Activated T-helper 9 cell treated with anti-CD3 and anti-CD28 coated beads, Interleukin-2, amount 50 U/mL, for 16 hours (primary cell): ENCODE data around the gene TRDMT1.

Experiments used
- DNase-seq: peaks from one replicate; pipeline ENCODE4 v3.0.0-alpha.2; 2020; ENCODE audit warnings: low read depth

Gene TRDMT1

DNA sequence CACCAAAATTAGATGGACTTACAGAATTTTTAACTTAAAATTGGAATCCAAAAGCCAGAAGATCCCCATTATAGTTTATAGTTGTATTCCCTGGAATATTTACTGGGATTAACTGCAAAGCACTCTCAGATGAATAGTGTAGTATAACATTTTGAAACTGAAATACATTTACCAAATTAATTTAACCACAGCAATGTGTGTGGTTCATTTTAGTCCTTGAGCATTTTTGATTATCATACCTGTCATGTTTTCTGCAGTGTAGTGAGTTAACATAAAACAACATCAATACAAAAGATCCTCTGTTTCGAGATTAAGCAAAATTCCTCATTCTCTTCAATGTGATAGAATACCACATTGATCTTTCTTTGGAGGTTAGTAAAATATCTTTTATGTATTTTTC lies 30.3 kb upstream of the TRDMT1 start:
- DNase-seq = no peak

DNA sequence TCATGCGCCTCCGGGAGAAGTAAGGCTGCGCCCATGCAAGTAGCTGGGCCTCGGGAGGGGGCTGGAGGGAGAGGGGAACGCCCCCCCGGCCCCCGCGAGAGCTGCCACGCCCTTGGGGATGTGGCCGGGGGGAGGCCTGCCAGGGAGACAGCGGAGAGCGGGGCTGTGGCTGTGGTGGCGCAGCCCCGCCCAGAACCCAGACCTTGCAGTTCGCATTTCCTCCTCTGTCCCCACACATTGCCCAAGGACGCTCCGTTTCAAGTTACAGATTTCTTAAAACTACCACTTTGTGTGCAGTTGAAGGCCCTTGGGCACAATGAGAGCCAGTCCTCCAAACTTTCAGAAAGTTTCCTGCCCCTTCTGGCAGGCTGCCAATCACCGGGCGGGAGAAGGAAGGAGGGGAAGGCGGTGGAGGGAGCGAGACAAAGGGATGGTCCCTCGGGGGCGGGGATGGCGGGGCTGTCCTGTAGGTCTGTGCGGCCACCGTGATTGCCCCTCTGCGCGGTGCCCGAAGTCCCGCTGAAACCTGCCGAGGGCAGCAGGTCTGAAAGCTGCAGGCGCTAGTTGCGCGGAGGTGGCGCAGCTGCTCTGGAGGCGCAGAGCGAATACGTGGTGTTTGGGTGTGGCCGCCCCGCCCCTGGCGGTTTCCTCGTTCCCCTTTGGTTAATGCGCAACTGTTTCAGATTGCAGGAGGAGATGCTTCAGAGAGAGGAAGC lies 28.7 kb upstream of the TRDMT1 start:
- peak; percentile 82 for DNase-seq

DNA sequence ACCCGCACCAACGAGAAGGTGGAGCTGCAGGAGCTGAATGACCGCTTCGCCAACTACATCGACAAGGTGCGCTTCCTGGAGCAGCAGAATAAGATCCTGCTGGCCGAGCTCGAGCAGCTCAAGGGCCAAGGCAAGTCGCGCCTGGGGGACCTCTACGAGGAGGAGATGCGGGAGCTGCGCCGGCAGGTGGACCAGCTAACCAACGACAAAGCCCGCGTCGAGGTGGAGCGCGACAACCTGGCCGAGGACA lies 28.2 kb upstream of the TRDMT1 start:
- no peak for DNase-seq

DNA sequence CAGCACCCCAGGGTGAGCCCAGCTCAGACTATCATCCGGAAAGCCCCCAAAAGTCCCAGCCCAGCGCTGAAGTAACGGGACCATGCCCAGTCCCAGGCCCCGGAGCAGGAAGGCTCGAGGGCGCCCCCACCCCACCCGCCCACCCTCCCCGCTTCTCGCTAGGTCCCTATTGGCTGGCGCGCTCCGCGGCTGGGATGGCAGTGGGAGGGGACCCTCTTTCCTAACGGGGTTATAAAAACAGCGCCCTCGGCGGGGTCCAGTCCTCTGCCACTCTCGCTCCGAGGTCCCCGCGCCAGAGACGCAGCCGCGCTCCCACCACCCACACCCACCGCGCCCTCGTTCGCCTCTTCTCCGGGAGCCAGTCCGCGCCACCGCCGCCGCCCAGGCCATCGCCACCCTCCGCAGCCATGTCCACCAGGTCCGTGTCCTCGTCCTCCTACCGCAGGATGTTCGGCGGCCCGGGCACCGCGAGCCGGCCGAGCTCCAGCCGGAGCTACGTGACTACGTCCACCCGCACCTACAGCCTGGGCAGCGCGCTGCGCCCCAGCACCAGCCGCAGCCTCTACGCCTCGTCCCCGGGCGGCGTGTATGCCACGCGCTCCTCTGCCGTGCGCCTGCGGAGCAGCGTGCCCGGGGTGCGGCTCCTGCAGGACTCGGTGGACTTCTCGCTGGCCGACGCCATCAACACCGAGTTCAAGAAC lies 27.7 kb upstream of the TRDMT1 start:
- peak; percentile 67 for DNase-seq

DNA sequence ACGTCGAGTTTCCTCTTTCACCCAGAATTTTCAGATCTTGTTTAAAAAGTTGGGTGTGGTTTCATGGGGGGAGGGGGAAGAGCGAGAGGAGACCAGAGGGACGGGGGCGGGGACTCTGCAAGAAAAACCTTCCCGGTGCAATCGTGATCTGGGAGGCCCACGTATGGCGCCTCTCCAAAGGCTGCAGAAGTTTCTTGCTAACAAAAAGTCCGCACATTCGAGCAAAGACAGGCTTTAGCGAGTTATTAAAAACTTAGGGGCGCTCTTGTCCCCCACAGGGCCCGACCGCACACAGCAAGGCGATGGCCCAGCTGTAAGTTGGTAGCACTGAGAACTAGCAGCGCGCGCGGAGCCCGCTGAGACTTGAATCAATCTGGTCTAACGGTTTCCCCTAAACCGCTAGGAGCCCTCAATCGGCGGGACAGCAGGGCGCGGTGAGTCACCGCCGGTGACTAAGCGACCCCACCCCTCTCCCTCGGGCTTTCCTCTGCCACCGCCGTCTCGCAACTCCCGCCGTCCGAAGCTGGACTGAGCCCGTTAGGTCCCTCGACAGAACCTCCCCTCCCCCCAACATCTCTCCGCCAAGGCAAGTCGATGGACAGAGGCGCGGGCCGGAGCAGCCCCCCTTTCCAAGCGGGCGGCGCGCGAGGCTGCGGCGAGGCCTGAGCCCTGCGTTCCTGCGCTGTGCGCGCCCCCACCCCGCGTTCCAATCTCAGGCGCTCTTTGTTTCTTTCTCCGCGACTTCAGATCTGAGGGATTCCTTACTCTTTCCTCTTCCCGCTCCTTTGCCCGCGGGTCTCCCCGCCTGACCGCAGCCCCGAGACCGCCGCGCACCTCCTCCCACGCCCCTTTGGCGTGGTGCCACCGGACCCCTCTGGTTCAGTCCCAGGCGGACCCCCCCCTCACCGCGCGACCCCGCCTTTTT lies 26.9 kb upstream of the TRDMT1 start, which contains the start of gene VIM:
Gene VIM, plus strand, starts transcription at position 151 of the 925 bp plus-strand sequence. CDS start 1,182 bp downstream, outside the sequence.
- DNase-seq = peak; percentile 79

DNA sequence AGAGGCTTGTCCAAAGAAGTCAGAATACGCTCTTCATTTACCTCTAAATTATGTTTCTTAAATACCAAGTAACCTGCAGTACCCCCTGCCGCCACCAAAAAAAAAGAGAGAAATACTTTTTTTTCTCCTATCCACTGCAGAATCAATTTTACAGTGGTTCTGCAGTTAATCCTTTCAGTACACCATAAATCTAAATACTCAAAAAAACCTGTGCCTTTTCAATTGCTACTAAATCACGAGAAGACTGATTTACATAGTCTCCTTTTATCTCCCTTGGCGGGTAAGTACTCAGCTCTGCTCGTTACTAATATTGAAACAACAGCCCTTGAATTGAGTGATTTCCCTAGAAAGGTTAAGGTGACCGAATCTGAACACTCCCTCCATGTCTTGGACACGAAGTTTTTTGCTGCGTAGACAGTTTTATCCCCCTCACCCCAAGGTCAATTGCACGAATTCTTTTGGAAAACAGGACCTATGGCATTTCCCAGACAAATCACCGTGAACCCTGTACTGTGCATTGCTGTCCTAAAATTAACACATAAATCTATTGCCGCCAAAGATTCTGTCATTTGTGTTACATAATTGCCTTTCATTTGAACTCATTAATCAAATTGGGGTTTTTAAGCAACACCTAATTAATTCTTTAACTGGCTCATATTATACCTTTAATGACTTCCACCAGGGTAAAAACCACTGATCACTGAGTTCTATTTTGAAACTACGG lies 26.1 kb upstream of the TRDMT1 start:
- DNase-seq = no peak

DNA sequence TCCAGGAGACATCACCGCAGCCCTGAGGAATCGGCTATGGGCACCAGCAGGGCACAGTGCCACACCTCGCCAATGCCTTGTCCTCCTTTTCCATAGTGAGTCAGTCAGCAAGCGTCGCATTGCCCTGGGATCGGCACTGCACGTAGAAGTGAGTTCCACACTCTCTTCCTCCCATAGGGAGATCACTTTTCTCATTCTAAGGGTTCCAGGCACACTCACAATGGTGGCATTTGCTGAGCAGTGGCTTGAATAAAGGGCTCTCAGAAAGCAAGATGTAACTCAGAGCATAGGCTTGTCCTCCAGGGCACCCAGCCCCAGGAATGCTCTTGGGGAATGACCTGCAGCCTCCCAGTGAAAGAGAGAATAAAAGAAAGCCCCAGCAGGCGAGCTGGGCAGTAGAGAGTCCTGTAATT lies 25.4 kb upstream of the TRDMT1 start:
- no peak for DNase-seq

DNA sequence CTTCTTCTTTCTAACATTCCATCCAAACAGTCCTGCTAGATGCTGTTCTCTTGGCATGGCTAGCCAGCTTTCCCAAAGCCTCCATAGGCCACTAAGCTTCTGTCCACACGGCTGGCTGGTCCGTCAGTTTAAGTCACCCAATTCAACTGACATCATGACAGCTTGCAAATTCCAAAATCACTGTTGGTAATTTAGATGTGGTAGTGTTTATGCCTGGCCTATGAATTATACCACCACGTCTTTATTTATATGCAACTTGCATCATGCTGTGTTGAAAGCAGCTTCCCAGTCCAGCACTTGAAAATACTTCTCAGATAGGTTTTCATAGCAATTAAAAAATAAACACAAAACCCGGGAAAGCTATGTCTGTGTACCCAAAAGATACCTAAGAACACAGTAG lies 24.3 kb upstream of the TRDMT1 start:
- DNase-seq = no peak

DNA sequence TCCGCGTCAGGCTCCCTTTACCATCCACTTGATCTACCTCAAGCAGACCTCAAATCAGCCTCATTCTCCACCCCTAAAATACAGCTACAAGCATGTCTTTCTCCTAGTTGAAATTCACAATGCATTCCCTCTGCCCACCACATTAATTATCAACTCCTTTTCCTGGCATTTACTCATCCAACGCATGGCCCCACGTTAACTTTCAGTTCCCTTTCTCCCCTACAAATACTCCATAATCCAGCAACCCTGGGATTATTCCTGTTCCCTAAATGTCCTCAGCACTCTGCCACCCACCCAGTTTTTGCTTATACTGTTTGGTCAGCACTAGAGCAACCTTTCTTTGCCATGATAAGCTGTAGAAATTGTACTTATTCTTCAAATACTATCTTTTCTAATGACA lies 20.9 kb upstream of the TRDMT1 start:
- no peak for DNase-seq

DNA sequence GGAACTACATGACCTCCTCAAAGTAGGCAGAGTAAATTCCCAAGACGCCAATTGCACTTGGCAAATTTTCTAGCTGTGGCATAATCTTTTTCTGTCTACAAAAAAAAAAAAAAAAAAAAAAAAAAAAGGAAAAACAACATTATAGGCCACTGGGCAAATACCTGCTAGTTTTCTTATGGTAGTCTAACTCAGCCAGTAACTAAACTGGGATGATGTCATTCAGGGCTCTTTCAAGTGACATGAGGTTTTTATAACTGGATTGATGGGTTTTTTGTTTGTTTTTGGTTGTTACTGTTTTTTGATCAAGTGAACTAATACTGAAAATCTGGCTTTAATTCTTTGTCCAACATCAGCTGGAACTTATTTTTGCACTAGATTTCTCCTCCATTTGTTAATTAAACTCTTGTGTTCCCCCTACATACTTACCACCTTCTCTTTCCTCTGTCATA lies 19.2 kb upstream of the TRDMT1 start:
- DNase-seq = no peak

DNA sequence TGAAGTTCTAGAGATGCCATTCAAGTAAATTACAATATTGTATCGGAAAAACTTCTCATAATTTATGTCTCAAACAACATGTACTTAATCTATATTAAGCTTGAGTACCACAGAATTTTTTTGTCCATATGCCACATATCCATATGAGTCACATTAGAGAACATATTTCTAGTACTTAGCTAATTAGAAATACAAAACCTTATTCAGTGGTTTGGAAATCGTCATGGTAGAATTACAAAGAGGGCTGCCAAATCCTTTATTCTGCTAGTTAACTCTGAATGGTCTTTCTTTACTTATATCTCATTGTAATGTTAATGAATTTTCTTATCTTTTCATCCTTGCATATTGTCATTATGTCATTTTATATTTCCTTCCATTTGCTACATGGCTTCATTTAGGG lies 17.6 kb upstream of the TRDMT1 start:
- DNase-seq = no peak

DNA sequence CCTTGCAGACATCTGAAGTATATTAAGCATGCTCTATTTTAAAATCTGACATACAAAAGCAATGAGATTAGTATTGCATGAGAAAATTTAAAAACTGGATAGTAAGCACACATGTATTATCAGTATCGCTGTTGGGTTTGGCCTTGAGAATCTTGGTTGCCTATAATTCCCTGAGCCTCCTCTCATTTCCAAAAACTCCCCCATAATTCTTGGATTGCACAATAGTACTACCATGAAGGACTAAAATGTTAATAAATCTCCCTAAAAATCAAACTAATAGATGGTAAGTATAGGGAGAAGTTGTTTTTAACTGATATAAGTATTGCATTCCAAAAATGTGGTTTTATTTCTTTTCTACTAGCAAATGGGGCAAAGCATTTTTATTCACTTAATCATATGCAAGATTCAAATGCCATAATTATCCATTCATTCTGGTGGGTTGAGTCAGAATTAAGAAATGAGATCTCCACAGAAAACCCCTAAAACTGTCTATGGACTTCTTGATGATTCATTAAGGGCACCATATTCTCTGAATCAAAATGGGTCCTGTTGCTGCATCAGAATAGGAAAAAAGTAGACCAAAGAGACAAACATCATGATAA lies 16.3 kb upstream of the TRDMT1 start:
- DNase-seq = no peak

DNA sequence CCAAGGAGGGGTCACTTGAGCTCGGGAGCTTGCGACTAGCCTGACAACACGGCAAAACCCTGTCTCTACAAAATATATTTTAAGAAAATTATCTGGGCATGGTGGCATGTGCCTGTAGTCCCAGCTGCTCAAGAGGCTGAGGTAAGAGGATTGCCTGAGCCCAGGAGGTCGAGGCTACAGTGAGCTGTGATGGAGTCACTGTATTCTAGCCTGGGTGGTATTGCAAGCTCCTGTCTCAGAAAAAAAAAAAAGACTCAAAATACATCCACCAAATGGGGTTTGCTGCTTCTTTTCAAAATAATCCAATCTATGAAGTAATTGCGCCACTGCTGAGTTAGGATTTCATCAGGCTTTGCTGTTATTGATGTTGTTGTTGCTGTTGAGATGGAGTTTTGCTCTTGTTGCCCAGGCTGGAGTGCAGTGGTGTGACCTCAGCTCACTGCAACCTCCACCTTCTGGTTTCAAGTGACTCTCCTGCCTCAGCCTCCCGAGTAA lies 15.5 kb upstream of the TRDMT1 start:
- DNase-seq = no peak

DNA sequence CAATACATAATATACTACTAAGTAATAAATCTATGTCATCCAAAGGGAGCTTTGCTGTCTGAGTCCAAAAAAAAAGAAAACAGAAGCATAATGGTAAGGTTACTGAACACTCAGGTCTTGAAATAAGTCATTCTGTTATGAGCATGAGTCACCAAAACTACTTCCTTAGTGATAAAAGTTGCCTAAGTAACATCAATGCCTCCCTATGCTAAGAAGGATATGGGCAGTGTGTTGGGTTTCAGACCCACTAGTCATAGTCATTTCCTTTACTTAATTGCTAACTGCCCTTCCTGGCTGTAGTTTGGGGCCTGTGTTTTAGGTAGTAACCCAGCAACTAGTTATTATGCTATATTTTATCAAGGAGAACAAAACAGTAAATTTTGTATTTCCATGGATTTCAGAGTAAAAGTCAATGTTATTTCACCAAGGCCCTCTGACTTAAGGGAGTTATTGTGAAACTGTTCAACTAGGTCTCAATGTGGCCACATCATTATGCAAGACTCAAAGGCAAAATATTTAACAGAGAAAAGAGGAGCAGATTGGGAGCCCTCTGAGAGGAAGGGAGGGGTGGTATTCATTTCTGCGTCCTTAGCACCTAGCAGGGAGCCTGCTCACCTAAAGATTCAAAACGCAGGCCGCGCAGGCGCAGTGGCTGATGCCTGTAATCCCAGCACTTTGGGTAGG lies 14.9 kb upstream of the TRDMT1 start:
- DNase-seq = no peak

DNA sequence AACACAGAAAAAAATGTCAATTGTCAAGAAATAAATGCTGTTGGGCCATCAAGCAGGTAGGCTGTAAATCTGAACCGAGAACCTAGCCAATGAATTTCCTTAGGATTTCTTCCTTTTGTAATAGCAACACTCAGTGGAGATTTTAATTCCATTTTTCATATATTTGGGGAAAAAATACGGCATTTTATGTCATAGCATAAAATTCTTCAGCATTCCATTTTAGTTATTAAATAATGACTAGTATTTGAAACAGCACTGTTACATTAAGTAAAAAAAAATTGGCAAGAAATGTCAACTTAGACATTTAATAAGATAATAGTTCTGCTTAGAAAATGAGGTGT lies 14.3 kb upstream of the TRDMT1 start:
- no peak for DNase-seq

DNA sequence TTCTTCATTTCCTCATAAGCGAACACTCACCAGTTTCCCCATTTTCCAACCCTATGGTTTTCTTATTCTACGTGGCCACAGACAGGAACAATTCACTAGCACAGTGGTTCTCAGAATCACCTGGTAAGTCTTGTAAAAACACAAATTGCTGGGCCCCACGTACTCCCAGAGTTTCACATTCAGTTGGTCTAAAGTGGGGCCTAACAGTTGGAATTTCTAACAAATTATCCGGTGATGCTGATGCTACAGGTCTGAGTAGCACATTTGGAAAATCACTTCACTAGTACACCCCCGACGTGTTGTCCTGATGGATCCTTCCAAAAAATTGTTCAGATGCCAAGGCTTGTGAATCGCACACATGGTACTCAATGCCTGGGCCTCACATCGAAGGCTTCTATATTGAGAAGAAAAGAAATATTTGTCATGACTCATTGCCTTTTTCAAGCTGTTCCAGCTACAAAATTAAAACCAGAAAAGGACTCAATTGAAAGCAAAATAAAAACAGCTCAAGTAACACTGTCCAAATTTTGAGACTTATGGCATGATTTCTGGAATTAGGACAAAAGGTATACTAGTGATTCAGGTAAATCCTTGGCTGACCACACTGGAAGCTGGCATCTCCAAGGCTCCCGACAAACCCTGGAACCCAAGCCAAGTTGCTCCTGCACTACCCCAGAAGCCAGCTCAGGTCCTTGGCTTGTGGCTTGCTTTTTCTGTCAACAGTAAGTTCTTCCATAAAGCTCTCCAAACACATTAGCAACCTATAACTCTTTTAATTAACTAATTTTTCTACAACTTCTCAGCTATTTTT lies 13.7 kb upstream of the TRDMT1 start:
- DNase-seq = no peak

DNA sequence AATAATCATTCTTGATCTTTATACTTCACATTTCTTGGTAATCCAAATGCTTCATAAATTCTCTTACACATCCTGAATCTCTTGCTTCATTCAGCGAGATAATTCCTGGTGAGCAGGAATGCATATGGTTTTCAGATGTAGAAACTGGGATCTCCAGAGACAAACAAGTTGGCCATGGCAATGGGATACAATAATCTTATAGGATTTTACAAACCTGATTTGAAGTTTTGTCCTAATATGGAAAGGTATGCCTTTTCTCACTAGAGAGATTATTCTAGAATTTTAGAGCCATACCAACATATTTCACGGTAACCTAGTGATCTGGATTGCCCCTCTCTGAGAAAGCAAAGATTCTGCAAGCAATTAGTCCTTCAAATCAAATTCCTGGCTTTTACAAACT lies 13.1 kb upstream of the TRDMT1 start:
- DNase-seq = no peak

DNA sequence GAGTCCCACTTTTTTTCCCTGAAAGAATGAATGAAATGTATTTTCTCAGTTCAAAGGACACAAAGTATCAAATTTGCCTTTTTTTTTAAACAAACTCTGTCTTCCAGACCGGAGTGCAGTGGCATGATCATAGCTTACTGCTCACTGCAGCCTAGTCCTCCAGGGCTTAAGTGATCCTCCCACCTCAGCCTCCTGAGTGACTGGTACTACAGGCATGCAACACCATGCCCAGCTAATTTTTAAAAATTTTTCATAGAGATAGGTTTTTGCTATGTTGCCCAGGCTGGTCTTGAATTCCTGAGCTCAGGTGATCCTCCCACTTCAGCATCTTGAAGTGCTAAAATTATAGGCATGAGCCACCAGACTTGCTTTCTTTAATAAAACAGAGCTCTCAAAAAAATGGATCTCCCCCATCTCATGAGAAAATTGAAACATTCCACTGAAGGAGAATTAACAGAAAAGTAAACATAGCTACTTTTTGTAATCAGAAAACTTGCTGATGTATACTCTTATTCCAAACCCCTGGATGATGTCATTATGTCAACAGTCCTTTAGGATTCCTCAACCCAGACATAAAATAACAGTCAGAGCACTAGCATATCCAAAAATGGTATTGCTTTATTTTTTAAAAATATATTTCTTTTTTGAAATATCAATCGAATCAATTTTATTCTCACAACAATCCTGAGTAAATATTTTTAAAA lies 12.3 kb upstream of the TRDMT1 start:
- DNase-seq = no peak

DNA sequence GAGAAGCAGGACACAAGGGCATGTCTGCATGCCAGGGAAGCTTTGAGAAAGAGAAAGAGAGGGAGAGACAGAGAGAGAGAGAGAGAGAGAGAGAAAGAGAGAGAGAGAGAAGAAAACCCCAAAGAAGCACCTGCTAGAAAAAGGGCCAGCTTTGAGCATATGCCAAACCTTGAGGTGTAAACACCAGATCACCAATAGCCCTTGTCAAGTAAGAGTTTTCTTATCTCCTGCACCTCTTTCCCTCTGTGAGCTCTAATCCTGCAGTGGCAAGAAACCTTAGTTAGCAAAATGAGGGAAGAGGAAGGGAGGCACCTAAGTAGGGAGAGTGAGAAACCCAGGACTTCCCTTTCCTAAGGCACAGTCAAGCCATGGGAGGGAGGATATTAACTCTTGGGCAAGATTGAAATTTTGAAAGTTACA lies 11.3 kb upstream of the TRDMT1 start:
- no peak for DNase-seq

DNA sequence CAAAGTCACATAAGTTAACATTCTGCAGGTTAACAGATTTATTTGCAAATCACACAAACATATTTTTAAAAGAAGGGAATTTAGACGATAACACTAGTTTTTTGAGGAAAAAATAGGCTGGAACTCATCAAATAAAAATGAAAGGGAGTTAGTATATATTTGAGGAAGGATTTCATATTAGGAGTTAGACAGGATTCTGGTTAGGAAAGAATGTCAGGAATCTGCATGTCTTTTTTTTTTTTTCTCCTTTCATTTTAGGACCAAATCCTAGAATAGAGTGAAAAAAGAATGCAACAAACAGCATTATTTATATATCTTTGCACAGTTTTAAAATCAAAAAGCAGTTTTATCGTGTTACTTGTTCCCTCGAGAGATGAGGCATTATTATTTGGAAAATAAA lies 8.9 kb upstream of the TRDMT1 start:
- no peak for DNase-seq
